SK-N-MC (cell line): ENCODE data around the gene HERC6.

Source experiments
- EZH2 ChIP-seq: fragments of 200-600 bp; sonication (generic); IDR thresholded peaks from one replicate; pipeline ENCODE4 v1.6.1; 2017; ENCODE audit warnings: antibody characterized with exemption
- FOXP2 ChIP-seq: optimal IDR thresholded peaks from 2 replicates; pipeline ENCODE3; 2011; ENCODE audit warnings: mild to moderate bottlenecking, moderate library complexity; ENCODE audit not compliant: insufficient read depth; ENCODE audit errors: extremely low read length, control extremely low read depth
- POLR2AphosphoS5 ChIP-seq: IDR thresholded peaks from 2 replicates; pipeline ENCODE4 v1.6.1; 2012; ENCODE audit warnings: mild to moderate bottlenecking, low read depth, low read length, borderline replicate concordance

DNA sequence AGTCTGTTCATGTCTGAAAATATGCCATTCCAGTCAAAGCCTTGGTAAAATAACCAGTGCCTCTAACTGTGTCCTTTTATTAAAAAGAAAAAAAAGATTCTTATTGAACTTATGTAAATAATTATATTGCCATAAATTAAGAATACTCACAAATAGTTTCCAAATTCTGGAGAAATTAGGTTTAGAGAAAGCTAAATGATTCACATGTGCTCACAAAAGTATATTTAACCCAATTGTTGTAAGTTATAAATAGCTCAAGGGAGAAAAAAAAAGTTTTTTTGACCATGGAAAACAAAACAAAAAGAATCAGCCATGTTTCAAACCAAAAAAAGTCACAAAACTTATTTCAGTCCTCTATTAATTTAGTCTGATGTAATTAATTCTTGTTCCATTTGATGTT lies 25.3 kb upstream of the HERC6 start:
- TF ChIP-seq EZH2, result no peak
- no peak for TF ChIP-seq POLR2AphosphoS5
- TF ChIP-seq FOXP2, result no peak
